ENCODE results near the gene INHBE.

DNA sequence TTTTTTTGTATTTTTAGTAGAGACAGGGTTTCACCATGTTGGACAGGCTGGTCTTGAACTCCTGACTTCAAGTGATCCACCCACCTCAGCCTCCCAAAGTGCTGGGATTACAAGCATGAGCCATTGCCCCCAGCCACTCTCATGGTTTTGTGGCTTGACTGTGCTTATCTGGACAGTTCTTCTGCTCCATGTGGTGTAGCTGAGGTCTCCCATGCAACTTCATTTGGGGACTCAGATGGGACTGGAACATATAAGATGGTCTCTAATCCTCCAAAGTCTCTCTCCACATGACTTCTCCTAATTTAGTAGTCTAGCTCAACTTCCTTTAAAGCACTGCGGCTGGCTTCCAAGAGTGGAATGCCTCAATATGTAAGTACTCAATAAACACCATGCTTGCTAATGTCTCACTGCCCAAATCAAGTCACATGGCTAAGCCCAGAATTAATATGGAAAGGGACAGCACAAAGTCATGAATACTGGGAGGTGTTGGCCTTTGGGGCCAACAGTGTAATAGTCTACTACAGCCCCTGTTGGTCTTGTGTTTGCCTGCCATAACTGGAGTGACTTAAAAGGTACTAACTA, 13.2 kb upstream of the INHBE start:
- TF ChIP-seq, protein P1, sequence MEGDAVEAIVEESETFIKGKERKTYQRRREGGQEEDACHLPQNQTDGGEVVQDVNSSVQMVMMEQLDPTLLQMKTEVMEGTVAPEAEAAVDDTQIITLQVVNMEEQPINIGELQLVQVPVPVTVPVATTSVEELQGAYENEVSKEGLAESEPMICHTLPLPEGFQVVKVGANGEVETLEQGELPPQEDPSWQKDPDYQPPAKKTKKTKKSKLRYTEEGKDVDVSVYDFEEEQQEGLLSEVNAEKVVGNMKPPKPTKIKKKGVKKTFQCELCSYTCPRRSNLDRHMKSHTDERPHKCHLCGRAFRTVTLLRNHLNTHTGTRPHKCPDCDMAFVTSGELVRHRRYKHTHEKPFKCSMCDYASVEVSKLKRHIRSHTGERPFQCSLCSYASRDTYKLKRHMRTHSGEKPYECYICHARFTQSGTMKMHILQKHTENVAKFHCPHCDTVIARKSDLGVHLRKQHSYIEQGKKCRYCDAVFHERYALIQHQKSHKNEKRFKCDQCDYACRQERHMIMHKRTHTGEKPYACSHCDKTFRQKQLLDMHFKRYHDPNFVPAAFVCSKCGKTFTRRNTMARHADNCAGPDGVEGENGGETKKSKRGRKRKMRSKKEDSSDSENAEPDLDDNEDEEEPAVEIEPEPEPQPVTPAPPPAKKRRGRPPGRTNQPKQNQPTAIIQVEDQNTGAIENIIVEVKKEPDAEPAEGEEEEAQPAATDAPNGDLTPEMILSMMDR (IDR thresholded peaks at IDR 0.05) = no peak
- TF ChIP-seq POLR2A (IDR thresholded peaks at IDR 0.05) (no peak), POLR2AphosphoS5 (IDR thresholded peaks at IDR 0.05) (no peak), EP300 (IDR thresholded peaks at IDR 0.05) (no peak)

Measured in stomach (tissue), 4 donors.